Measurements from ENCODE around the gene NOD2.

The NOD2 gene

DNA sequence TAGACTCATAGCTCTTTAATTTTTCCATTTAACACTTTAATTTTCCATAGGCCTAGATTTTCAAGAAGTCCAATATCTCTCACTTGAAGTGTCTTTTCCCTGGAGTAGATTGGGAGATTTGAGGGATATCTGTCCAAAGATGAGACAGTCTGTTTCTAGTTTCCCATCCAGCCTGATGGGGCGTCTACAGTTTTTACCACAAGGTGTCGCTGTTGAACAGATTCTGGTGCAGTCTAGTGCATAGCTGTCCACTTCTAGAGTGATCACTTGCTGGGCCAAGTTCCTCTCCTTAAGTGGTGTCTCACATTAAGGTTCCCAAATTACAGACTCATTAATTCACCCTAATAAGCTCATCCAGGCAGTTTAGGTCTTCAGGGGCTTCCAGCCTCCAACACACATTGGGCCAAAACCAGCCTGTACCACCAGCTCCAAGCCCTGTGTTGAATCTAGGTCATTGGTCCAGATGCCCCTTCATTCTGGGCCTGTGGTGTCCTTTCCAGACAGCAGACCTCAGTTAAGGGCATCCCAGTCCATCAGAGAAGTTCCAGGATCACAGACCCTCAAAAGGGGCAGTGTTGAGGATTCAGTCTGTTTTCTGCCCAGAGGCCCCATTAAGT, 21.7 kb upstream of the NOD2 start:
- no peak for DNase-seq

DNA sequence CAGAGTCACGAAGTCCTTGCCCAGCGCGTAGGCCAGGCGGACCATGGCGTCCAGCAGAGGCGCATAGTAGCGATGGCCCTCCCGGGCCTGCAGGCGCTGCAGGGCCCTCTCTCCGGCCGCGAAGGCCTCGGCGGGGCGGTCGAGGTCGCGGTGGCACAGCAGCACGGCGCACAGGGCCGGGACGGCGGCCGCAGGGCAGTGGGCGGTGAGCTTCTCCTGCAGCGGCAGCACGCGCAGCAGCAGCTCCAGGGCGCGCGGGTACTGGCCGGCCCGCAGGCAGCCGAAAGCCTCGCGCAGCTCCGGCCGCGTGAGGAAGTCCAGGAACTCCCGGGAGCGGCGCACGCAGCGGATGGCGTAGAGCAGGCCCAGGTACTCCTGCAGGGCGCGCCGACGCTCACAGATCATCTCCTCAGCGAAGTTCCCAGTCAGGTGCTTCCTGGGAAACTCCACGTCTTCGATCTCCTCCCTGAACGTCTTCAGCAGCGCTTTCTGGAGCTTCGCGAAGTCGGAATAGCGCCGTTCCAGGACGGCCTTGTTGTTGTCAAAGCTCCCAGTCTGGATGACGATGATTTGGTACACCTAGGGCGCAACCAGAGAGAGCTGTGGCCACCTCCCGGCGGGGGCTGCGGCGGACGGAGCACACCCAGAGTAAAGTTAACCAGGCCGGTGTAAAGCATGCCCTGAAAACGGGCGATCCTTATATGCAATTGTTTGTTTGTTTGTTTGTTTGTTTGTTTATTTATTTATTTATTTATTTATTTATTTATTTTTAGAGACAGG, 19.7 kb upstream of the NOD2 start:
- no peak for DNase-seq

DNA sequence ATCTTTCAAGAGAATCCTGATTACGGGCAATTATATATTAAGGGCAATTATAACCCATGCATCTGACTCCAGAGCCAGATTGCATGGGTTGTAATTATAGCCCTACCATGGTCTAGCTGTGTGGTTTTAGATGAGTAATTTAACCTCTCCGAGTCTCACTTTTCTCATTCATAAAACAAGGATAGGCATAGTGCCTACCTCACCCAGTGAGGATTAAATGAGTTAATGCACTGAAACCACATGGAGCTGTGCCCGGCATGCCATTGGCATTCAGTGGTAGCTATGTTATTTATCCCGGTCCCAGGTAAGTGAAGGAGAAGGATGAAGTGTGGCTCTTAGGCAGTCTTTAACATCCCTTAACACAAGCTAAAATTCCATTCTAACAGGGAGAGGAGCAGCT, 18.6 kb upstream of the NOD2 start:
- DNase-seq: no peak

DNA sequence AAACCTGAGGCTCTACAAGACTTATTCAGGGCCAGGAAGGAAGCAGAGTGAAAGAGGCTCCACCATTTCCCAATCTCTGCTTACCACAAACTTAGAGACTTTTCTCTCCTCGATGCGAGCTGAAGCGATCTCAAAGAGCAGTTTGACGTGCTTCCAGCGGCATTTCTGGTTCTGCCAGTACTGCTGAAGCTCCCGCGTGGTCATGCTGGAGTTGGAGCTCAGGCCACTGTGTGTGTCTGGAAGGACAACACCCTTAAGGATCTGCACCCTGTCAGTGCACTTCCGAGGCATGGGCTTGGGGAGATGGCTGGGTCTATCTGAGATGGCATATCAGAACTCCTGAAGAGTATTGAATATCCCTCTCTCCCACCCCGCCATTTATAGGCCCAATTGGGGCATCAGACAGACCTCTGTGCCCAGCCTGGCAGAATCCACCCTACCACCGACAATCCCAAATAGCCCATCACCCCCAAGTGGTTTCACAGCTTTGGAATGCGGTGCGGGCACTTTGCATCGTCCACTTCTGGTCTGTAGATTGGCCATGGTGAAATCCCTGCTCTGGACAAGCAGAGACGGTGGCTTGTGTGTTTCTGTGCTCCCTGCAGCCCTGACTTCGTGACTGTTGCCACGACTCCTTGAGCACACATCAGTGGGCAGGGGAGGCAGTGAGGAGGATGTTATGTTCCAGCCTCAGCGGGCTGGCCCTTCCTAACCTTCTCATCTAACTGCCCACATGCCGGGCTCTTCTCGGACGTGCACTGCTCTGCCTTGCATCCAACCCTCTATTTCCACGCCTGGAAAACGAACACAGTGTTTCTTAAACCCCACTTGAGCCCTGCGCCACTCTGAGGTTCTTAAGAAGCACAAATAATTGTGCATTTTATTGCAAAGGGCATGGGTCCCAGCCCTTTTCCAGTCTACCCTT, 17.5 kb upstream of the NOD2 start:
- DNase-seq: no peak

DNA sequence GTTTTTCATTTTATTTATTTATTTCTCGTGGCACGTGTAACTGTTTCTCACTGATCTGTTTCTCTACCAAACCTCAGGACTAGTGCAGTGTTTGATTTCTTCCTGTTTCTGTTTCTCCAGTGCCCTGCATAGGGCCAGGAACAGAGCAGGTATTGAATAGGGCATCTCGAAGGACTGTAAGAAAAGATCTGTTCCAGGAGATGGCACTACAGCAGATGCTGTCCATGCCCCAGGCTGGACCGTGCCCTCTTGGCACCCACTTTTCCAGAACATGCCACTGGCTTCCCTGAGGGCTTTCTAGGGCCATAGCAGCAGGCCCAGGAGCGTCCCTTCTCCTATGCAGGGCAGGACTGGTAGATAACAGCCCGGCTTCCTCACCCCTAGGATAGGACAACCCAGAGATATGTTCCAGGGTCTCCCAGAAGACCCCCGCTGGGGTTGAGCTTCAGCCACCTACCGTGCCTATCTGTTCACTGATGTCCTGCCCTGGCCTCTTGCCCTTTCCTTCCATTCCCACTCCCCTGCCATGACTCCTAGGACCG, 16.7 kb upstream of the NOD2 start:
- no peak for DNase-seq

DNA sequence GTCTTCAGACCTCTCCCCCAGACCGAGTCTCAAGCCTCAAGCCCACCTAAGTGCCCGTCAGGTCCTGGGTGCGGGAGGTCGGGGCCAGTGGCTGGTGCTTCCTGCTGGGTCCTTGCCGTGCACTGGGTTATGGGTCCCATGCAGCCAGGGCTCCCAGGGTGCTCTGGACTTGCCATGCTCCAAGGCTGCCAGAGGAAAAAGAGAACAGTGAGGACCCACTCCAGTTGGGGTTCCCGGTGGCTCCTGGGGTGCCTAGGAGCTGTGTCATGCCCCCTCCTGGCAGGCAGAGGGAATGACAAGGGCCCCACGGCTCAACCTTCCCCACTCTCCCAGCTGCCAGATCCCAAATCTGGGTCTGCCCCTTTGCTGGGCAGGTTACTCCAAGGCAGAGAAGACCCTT, 16.1 kb upstream of the NOD2 start:
- no peak for DNase-seq

DNA sequence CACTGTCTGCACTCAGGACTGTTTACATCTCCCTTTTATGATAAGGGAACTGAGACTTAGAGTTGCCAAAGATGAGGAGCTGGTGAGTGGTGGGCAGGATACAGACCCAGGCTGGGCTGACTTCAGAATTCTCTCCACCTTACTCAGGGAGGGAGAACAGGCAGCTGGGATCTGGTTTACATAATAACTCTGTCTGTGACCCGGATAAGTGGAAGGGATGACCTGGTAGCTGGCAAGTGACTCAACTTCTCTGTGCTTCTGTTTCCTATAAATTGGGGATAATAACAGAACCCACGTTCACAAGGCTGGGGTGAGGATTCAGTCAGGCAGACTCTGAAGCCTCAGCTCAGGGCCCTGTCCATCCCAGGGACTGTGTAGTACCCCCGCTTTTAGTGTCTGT, 14.9 kb upstream of the NOD2 start:
- no peak for DNase-seq

DNA sequence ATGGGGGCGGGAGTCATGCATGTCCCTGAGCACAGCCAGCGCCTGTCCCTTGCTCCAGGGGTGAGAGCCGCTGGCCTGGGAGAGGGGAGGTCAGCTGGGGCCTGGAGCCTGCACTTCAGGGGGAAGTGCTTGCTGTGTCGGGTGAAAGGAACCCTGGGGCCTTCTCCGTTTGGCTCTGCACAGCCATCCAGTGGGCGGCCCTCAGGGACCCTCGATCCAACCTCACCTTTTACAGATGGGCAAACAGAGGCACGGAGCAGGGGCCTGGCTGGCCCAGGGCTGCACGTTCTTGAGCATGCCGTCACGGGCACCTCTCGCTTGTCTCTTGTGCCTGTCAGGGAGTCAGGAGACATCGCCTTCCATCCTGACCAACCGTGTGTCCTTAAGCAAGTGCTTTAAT, 14.1 kb upstream of the NOD2 start:
- DNase-seq: no peak

DNA sequence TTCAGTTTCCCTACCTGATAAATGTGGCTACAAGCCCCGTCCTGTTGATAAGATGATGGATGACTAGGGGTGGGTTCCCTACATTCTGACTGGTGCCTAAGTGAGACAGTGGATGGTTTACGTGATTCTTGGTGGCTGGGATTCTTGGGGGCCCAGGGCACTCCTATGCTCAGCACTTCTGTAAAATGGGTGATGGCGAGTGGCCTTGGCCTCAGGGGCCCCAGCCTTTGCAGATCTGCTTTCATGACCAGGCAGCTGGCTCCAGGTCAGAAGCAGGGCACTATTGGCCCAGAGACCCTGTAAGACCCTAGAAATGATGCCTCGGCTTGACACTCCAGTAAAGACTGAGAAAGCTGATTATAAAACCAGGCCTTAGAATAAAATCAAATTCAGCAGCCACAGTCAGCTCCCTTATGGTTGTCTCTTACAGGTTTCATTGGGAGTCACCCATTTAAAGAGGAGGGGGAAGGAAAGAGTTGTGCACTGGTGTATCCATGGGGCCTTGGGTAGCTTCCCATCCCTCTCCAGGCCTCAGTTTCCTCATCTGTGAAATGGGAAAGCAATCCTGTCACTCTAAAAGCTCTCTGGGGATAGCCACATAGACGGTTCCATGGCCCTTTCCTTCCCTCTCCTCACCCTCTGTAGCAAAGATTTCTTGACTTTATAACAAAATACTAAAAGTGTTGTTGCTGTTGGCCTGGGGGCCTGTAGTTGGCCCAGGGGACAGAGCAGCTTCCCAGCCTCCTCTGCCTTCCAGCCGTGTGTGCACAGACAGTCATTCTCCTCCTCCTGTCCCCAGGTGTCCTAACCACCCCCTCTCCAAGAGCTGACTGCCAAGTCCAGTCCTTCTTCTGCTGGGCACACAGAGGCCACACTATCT, 13.5 kb upstream of the NOD2 start:
- no peak for DNase-seq

DNA sequence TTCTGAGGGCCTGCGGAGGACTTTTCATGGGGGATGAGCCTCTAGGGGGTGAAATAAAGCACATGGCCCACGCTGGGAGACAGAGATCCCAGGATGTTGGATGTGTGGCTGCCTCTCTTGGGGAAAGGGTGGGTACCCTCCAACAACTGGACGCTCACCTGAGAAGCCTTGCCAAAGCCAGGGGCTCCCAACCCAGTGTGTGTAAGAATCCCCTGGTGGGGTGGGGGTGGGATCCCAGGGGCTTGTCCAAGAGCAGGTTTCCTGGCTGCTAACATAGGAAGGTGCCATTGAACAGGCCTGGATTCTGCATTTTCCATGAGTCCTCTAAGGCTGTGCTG, 12.9 kb upstream of the NOD2 start:
- DNase-seq: no peak

DNA sequence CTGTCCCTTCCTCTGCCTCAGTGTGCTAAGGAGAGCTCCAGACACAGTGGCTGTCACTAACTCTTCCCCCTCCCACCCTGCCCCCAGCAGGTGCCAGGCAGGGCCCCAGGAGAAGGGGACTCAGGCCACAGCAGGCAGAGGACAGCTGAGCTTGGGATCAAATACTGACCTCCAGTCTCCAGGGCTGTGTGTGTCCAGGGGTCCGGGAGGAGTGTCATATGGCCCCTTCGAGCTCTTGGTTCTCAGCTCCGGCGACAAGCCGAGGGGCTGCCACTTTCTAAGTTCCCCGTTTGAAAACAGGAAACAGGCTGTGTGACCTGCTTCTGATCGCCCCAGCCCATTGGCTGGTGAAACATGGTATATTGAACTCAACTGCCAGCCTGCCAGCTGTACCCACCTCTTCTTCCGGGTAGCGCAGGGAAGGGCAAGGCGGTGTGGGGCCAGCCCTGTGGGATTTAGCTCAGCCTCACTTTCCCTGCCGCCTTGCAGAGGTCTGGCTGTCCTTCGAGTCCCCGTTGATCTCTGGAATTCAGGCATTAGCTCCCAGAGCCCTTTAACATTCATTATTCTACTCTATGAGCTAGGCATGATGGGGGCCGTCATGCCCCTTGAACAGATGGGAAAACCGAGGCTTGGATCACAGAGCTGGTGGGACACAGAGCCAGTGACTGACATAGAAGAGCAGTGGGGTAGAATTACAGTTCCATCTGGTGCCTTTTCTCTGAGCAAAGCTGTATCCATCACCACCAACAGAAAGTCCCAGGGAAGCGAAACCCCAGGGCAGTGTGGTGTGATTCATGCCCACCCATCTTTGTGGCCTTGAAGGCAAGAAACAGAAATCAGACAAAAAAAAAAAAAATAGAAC, 12.2 kb upstream of the NOD2 start, which contains the start of gene SNX20:
TSS of gene SNX20 (minus strand) at position 292 of the 865 bp plus-strand sequence. CDS start 3,786 bp downstream, outside the sequence.
- DNase-seq: no peak

DNA sequence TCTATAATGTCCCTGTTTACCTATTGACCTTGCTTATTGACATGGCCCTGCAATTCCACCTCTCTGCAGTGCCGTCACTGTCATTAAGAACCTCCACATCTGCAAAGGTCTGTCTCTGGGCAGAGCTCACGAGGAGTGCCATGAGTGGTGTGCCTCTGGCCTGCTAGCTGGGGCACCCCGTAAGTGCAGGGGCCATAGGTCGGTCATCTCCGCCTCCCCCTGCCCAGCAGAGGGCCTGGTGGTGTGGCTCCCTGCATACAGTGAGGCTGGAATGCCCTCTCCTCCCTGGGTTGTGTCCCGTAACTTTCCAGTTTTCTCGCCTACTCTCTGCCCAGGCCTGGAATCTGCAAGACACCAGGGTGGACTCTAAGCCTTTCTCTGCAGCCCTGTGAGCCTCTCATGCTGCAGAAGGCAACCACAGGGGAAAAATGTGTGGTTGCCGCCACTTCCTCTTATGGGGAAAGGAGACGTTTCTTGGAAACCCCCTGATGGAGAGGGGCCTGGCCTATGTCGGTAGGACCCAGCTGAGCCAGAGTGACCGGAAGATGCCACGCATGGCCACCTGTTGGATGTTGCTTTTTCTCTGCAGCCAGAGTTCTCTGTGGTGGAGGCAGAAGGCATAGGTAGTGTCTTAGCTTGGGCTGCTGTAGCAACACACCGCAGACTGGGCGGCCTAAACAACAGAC, 9.6 kb upstream of the NOD2 start:
- no peak for DNase-seq

DNA sequence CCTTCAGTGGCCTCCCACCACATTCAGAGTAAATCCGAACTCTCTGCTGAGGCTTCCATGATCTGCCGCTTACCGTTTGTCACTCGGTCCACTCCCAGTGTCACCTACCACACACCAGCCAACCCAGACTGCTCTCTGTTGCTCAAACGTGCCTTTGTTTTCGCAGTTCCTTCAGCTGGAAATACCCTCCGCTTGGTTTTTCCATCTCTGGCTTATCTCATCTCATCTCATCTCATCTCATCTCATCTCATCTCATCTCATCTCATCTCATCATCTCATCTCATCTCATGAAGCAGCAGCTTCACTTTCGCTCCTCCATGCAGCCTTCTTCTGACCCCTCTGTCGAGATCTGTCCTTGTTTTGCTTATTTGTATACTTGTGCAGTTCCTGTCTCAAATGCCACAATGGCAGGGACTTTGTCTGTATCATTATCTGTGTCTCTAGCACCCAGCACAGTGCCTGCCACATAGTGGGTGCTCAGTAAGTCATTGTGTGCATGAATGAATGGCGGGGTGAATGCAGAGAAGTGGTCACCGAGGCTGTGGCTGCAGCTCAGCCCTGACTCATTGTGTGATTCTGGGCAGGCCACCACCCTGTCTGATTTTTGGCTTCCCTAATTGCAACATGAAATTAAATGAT, 8.5 kb upstream of the NOD2 start:
- DNase-seq: no peak

DNA sequence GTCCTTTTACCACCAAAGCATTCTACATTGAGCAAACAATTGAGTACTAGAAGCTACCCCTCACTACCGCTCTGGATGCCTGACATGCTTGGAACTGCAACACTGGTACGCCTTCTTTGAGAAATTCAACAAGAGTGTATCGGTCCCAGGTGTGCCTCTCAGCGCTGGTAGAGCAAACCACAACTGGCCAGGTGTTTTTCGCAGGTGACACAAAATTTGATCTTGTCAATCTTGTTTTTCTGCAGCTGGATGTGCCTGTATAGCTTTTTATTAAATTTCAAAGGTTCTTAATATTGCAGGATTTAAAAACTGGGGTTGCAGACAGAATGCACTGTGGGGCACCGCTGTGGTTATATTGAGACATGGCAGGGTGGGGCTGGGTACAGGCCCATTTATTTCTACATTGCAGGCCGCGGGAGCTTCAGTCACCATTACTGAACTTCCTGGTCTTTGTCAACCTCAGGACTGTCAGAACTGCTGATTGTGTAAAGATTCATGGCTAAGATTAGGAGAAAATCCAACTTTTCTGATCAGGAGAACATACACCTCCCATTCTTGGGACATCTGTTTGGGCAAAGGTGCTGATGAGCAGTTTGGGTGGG, 7.8 kb upstream of the NOD2 start:
- DNase-seq: no peak

DNA sequence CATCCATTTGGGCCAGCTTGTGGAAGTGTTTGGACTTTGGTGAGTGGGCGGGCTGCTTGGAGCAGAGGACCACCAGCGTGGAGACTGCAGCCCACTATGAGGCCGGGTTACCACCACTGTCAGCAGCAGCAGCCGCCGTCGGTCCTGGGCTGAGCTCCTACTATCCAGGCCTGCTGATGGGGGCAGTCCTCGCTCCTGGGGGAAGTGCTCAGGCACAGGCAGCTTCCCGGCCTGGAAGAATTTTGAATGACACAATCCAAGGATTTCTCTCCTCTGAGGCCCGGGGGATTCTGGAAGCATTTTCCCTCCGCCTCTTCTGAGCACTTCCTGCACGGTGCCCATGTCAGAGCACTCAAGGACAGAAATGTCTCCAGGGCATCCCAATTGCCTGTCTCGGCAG, 5.3 kb upstream of the NOD2 start:
- no peak for DNase-seq

DNA sequence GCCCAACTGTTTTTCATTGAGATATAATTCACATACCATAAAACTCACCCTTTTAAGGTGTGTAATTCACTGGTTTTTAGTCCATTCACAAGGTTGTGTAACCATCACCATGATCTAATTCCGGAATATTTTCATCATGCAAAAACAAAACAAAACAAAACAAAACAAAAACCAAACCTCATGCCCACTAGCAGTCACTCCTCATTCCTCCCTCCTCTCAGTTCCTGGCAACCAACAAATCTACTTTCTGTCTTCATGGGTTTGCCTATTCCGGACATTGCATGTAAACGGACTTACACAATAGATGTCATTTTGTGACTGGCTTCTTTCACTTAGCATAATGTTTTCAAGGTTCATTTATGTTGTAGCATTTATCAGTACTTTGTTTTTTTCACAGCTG, 4.5 kb upstream of the NOD2 start:
- DNase-seq: no peak

DNA sequence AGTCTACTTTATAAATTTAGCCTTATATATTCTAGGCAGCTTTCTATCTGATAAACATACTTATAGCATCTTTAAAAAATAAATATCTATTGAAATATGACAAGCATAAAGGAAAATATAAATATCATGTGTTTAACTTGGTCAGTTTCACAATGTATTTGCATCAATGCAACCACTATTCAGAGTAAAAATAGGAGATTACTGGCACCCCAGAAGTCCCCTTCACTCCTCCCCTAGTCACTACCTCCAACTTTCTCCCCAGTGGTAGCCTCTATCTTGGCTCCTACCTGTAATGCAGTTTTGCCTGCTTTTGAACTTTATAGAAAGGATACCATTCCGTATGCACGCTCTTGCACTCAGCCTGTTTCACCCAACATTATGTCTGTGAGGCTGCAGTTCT, 3.2 kb upstream of the NOD2 start:
- no peak for DNase-seq

DNA sequence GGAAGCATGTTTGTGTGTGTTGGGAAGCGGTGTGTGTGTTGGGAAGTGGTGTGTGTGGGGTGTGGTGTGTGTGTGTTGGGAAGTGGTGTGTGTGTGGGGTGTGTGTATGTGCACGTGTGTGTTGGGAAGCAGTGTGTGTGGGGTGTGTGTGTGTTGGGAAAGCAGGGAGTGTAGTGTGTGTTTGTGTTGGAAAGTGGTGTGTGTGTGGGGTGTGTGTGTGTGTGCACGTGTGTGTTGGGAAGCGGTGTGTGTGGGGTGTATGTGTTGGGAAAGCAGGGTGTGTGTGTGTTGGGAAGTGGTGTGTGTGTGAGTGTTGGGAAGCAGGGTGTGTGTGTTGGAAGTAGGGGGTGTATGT, 785 bp upstream of the NOD2 start:
- DNase-seq: no peak

DNA sequence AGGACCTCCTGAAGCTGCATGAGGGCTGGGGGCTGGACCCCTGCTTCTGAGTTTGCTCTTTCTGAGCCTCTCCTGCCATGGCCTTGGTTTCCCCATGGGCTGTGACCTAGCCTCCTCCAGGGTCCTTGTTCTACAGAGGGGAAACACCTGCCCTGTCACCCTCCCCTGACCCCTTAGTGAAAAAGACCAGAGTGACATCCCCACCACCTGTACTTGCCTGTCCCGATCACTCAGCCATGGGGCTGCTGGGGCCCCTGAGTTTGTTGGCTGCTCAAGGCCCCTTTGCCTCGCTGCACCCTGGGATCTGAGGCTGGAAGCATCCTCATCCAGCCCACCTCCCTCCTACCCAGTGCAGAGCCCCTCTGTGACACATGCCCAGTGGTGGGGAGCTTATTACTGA, 800 bp downstream of the NOD2 start:
- DNase-seq: no peak

Data from activated gamma-delta T cell (primary cell).